Stimulated activated CD4-positive, alpha-beta T cell treated with anti-CD3 and anti-CD28 coated beads, Interleukin-1b, Interleukin-23, amount 100 ng/mL, for 1 hour (primary cell): ENCODE data around the gene TUFT1.
"Not testable (repeated sequence)": the region's sequence is repeated elsewhere in the genome, so short reads cannot be mapped to it uniquely, and the experiment has no call there.

ENCODE experiments used
- DNase-seq, 2 donors: peaks; one replicate each; pipeline ENCODE4 v3.0.0-alpha.2; 2020; ENCODE audit warnings: low read depth in 2 of 2

The TUFT1 gene

GRCh38 chr1:151579436-151580225 lies 39.5 kb downstream of the TUFT1 start:
- no peak for DNase-seq

- DNase-seq, result no peak
Observed at GRCh38 chr1:151581451-151581850, 41.3 kb downstream of the TUFT1 start.

- DNase-seq, result no peak
Observed at GRCh38 chr1:151581921-151582320, 41.8 kb downstream of the TUFT1 start.

- DNase-seq, result no peak
Observed at GRCh38 chr1:151583796-151584195, 43.7 kb downstream of the TUFT1 start.

GRCh38 chr1:151584278-151584677 lies 44.2 kb downstream of the TUFT1 start:
- DNase-seq, result no peak

GRCh38 chr1:151584780-151585179 lies 44.7 kb downstream of the TUFT1 start:
- DNase-seq, result no peak

GRCh38 chr1:151585622-151586021 lies 45.5 kb downstream of the TUFT1 start:
- no peak for DNase-seq

GRCh38 chr1:151590961-151591360 lies 50.9 kb downstream of the TUFT1 start:
- no peak for DNase-seq

GRCh38 chr1:151593730-151594129 lies 53.6 kb downstream of the TUFT1 start:
- DNase-seq, result no peak

- DNase-seq, result peak; percentile 68 to 76
Observed at GRCh38 chr1:151594143-151594625, 54.1 kb downstream of the TUFT1 start.

- no peak for DNase-seq
Observed at GRCh38 chr1:151596166-151596953, 56.3 kb downstream of the TUFT1 start.

GRCh38 chr1:151602550-151602949 lies 62.4 kb downstream of the TUFT1 start:
- not testable (repeated sequence) for DNase-seq

GRCh38 chr1:151604291-151604690 lies 64.2 kb downstream of the TUFT1 start:
- no peak for DNase-seq

GRCh38 chr1:151606384-151606783 lies 66.3 kb downstream of the TUFT1 start:
- no peak for DNase-seq

GRCh38 chr1:151606857-151607256 lies 66.7 kb downstream of the TUFT1 start:
- no peak for DNase-seq

- DNase-seq, result no peak
Observed at GRCh38 chr1:151610142-151610541, 70.0 kb downstream of the TUFT1 start.

GRCh38 chr1:151611288-151611790 lies 71.2 kb downstream of the TUFT1 start:
- no peak for DNase-seq

- peak; percentile 67 to 70 for DNase-seq
Observed at GRCh38 chr1:151611832-151612500, 71.9 kb downstream of the TUFT1 start, which contains the start of gene SNX27. Gene SNX27, plus strand, starts transcription at chr1:151612050. Its CDS starts 152 bp downstream, at chr1:151612202.

GRCh38 chr1:151612501-151613281 lies 72.6 kb downstream of the TUFT1 start:
- DNase-seq, result peak; percentile 0 to 7

- DNase-seq, result no peak
Observed at GRCh38 chr1:151613282-151613780, 73.2 kb downstream of the TUFT1 start.
